ENCODE data around the gene PLXDC2.
A peak's percentile ranks its signal among the peaks of the same experiment; 100 is the strongest.

PLXDC2 gene

GRCh38 chr10:19817231-19817933 lies 1.1 kb downstream of the PLXDC2 start:
- peak; percentile 82 for DNase-seq

GRCh38 chr10:19818876-19819275 lies 2.6 kb downstream of the PLXDC2 start:
- DNase-seq = peak; percentile 49

GRCh38 chr10:19819419-19820033 lies 3.3 kb downstream of the PLXDC2 start:
- DNase-seq = peak; percentile 88

GRCh38 chr10:19824381-19825342 lies 8.4 kb downstream of the PLXDC2 start:
- DNase-seq = no peak

GRCh38 chr10:19825700-19826099 lies 9.5 kb downstream of the PLXDC2 start:
- DNase-seq = no peak

- no peak for DNase-seq
Measured at GRCh38 chr10:19826712-19827111, 10.5 kb downstream of the PLXDC2 start.

GRCh38 chr10:19828278-19829049 lies 12.2 kb downstream of the PLXDC2 start:
- no peak for DNase-seq

GRCh38 chr10:19832699-19833098 lies 16.5 kb downstream of the PLXDC2 start:
- no peak for DNase-seq

GRCh38 chr10:19833170-19833824 lies 17.1 kb downstream of the PLXDC2 start:
- no peak for DNase-seq

- no peak for DNase-seq
Measured at GRCh38 chr10:19835952-19836351, 19.7 kb downstream of the PLXDC2 start.

- DNase-seq = no peak
Measured at GRCh38 chr10:19839090-19839489, 22.9 kb downstream of the PLXDC2 start.

- no peak for DNase-seq
Measured at GRCh38 chr10:19839552-19839951, 23.3 kb downstream of the PLXDC2 start.

- no peak for DNase-seq
Measured at GRCh38 chr10:19840776-19841175, 24.5 kb downstream of the PLXDC2 start.

GRCh38 chr10:19843487-19843886 lies 27.3 kb downstream of the PLXDC2 start:
- DNase-seq = no peak

- no peak for DNase-seq
Measured at GRCh38 chr10:19845503-19846368, 29.5 kb downstream of the PLXDC2 start.

- no peak for DNase-seq
Measured at GRCh38 chr10:19847321-19847720, 31.1 kb downstream of the PLXDC2 start.

GRCh38 chr10:19848226-19848985 lies 32.2 kb downstream of the PLXDC2 start:
- no peak for DNase-seq

- DNase-seq = no peak
Measured at GRCh38 chr10:19853831-19854230, 37.6 kb downstream of the PLXDC2 start.

- DNase-seq = no peak
Measured at GRCh38 chr10:19857876-19858275, 41.6 kb downstream of the PLXDC2 start.

GRCh38 chr10:19860107-19860506 lies 43.9 kb downstream of the PLXDC2 start:
- DNase-seq = no peak
